HEK293 (cell line): ENCODE results near the gene DAZAP1.

Experiments used
- BCL11A ChIP-seq: fragments of 450-650 bp; formaldehyde crosslinking; IDR thresholded peaks from 2 replicates; pipeline ENCODE4 v1.5.1; 2016; ENCODE audit warnings: low read depth, missing biosample characterization, missing genetic modification characterization
- GFI1B ChIP-seq: fragments of 450-650 bp; formaldehyde crosslinking; IDR thresholded peaks from 2 replicates; pipeline ENCODE4 v1.5.1; 2016; ENCODE audit warnings: missing biosample characterization, missing genetic modification characterization
- PATZ1 ChIP-seq: fragments of 450-650 bp; formaldehyde crosslinking; IDR thresholded peaks from 2 replicates; pipeline ENCODE4 v1.5.1; 2016; ENCODE audit warnings: missing biosample characterization, missing genetic modification characterization
- PRDM2 ChIP-seq: fragments of 450-650 bp; formaldehyde crosslinking; IDR thresholded peaks from 2 replicates; pipeline ENCODE4 v1.5.1; 2016; ENCODE audit warnings: missing biosample characterization, missing genetic modification characterization, borderline replicate concordance
- SALL2 ChIP-seq: fragments of 450-650 bp; formaldehyde crosslinking; IDR thresholded peaks from 2 replicates; pipeline ENCODE4 v1.5.0; 2017; ENCODE audit warnings: missing biosample characterization, mild to moderate bottlenecking, missing genetic modification characterization, borderline replicate concordance
- SP7 ChIP-seq: fragments of 450-650 bp; formaldehyde crosslinking; IDR thresholded peaks from 2 replicates; pipeline ENCODE4 v1.5.1; 2016; ENCODE audit warnings: missing biosample characterization, missing genetic modification characterization
- ZBTB10 ChIP-seq: fragments of 450-650 bp; formaldehyde crosslinking; IDR thresholded peaks from 2 replicates; pipeline ENCODE4 v1.5.1; 2016; ENCODE audit warnings: missing biosample characterization, missing genetic modification characterization
- ZBTB48 ChIP-seq: fragments of 450-650 bp; formaldehyde crosslinking; IDR thresholded peaks from 2 replicates; pipeline ENCODE4 v1.5.1; 2016; ENCODE audit warnings: missing biosample characterization, missing genetic modification characterization
- ZBTB49 ChIP-seq: fragments of 450-650 bp; formaldehyde crosslinking; IDR thresholded peaks from 2 replicates; pipeline ENCODE4 v1.5.1; 2016; ENCODE audit warnings: missing biosample characterization, missing genetic modification characterization, low read depth
- ZNF132 ChIP-seq: fragments of 450-650 bp; formaldehyde crosslinking; IDR thresholded peaks from 2 replicates; pipeline ENCODE4 v1.5.1; 2017; ENCODE audit warnings: missing biosample characterization, missing genetic modification characterization, borderline replicate concordance
- ZNF214 ChIP-seq: fragments of 450-650 bp; formaldehyde crosslinking; IDR thresholded peaks from 2 replicates; pipeline ENCODE4 v1.5.1; 2017; ENCODE audit warnings: missing biosample characterization, mild to moderate bottlenecking, missing genetic modification characterization, borderline replicate concordance
- ZNF223 ChIP-seq: fragments of 450-650 bp; formaldehyde crosslinking; IDR thresholded peaks from 2 replicates; pipeline ENCODE4 v1.5.1; 2016; ENCODE audit warnings: missing biosample characterization, missing genetic modification characterization
- ZNF248 ChIP-seq: fragments of 450-650 bp; formaldehyde crosslinking; IDR thresholded peaks from 2 replicates; pipeline ENCODE4 v1.5.1; 2017; ENCODE audit warnings: missing biosample characterization, missing genetic modification characterization
- ZNF266 ChIP-seq: fragments of 450-650 bp; formaldehyde crosslinking; IDR thresholded peaks from 2 replicates; pipeline ENCODE4 v1.5.1; 2016; ENCODE audit warnings: missing biosample characterization, missing genetic modification characterization, low read depth
- ZNF292 ChIP-seq: fragments of 450-650 bp; formaldehyde crosslinking; IDR thresholded peaks from 2 replicates; pipeline ENCODE4 v1.5.1; 2016; ENCODE audit warnings: low read depth, missing biosample characterization, missing genetic modification characterization, borderline replicate concordance
- ZNF324 ChIP-seq: fragments of 450-650 bp; formaldehyde crosslinking; IDR thresholded peaks from 2 replicates; pipeline ENCODE4 v1.5.1; 2016; ENCODE audit warnings: missing biosample characterization, missing genetic modification characterization
- ZNF341 ChIP-seq: fragments of 450-650 bp; formaldehyde crosslinking; IDR thresholded peaks from 2 replicates; pipeline ENCODE4; 2016; ENCODE audit warnings: low read depth, missing biosample characterization, missing genetic modification characterization
- ZNF416 ChIP-seq: fragments of 450-650 bp; formaldehyde crosslinking; IDR thresholded peaks from 2 replicates; pipeline ENCODE4 v1.5.1; 2016; ENCODE audit warnings: missing biosample characterization, missing genetic modification characterization
- ZNF48 ChIP-seq: fragments of 450-650 bp; formaldehyde crosslinking; IDR thresholded peaks from 2 replicates; pipeline ENCODE4 v1.5.1; 2016; ENCODE audit warnings: missing biosample characterization, missing genetic modification characterization
- ZNF510 ChIP-seq: fragments of 450-650 bp; formaldehyde crosslinking; IDR thresholded peaks from 2 replicates; pipeline ENCODE4 v1.5.1; 2018; ENCODE audit warnings: mild to moderate bottlenecking, missing genetic modification characterization, missing biosample characterization; ENCODE audit not compliant: insufficient replicate concordance
- ZNF548 ChIP-seq: fragments of 450-650 bp; formaldehyde crosslinking; IDR thresholded peaks from 2 replicates; pipeline ENCODE4 v1.5.1; 2016; ENCODE audit warnings: missing biosample characterization, missing genetic modification characterization
- ZNF561 ChIP-seq: fragments of 450-650 bp; IDR thresholded peaks from 2 replicates; pipeline ENCODE4 v1.5.1; 2018; ENCODE audit warnings: missing biosample characterization, missing genetic modification characterization, borderline replicate concordance
- ZNF580 ChIP-seq: fragments of 450-650 bp; formaldehyde crosslinking; IDR thresholded peaks from 2 replicates; pipeline ENCODE4 v1.5.1; 2016; ENCODE audit warnings: missing biosample characterization, missing genetic modification characterization
- ZNF596 ChIP-seq: fragments of 450-650 bp; IDR thresholded peaks from 2 replicates; pipeline ENCODE4 v1.5.0; 2018; ENCODE audit warnings: missing biosample characterization, mild to moderate bottlenecking, missing genetic modification characterization, moderate library complexity
- ZNF654 ChIP-seq: fragments of 450-650 bp; formaldehyde crosslinking; IDR thresholded peaks from 2 replicates; pipeline ENCODE4 v1.5.1; 2016; ENCODE audit warnings: low read depth, missing biosample characterization, missing genetic modification characterization
- ZNF658 ChIP-seq: fragments of 450-650 bp; formaldehyde crosslinking; IDR thresholded peaks from 2 replicates; pipeline ENCODE4; 2016; ENCODE audit warnings: missing biosample characterization, missing genetic modification characterization

The DAZAP1 gene

GRCh38 chr19:1383312-1384084 lies 23.9 kb upstream of the DAZAP1 start, which contains the start of gene NDUFS7 (continued):
- peak; percentile 99 for TF ChIP-seq PRDM2 (tag by site-specific recombination)
- no peak for TF ChIP-seq ZNF416
- TF ChIP-seq ZNF510, result peak; percentile 70
- TF ChIP-seq ZNF548 (tag by site-specific recombination), result no peak; the same call in 1 of the 2 replicates
- peak; percentile 52; the same call in 1 of the 2 replicates for TF ChIP-seq ZNF266
- TF ChIP-seq ZNF561 (tag by site-specific recombination), result peak; percentile 100
- no peak for TF ChIP-seq ZNF48 (tag by site-specific recombination)
- no peak for TF ChIP-seq ZNF658 (tag by site-specific recombination)
- TF ChIP-seq ZNF654, result no peak; the same call in 1 of the 2 replicates
- TF ChIP-seq ZNF248 (tag by site-specific recombination), result no peak
- TF ChIP-seq BCL11A (tag by site-specific recombination), result peak; percentile 99
- TF ChIP-seq ZNF214 (tag by site-specific recombination), result peak; percentile 76; the same call in 1 of the 2 replicates
- peak; percentile 73 for TF ChIP-seq ZNF596 (tag by site-specific recombination)
- no peak for TF ChIP-seq ZNF292 (tag by site-specific recombination)
- TF ChIP-seq ZBTB49, result no peak
- peak; percentile 100 for TF ChIP-seq ZBTB10
- TF ChIP-seq ZNF580, result peak; percentile 99
- TF ChIP-seq SP7 (tag by site-specific recombination), result peak; percentile 99
- peak; percentile 15 for TF ChIP-seq ZBTB48 (tag by site-specific recombination)
- no peak for TF ChIP-seq ZNF132
- peak; percentile 40; the same call in 1 of the 2 replicates for TF ChIP-seq ZNF341 (tag by site-specific recombination)
- no peak; the same call in 1 of the 2 replicates for TF ChIP-seq ZNF223 (tag by site-specific recombination)
- TF ChIP-seq PATZ1 (tag by site-specific recombination), result peak; percentile 97
- TF ChIP-seq ZNF324, result peak; percentile 100
- TF ChIP-seq GFI1B (tag by site-specific recombination), result peak; percentile 78; the same call in 1 of the 2 replicates
- peak; percentile 97; the same call in 1 of the 2 replicates for TF ChIP-seq SALL2
